IMR-90 (cell line): ENCODE data around the gene HOXB9. TPM values are rescaled to one million over a fixed set of nuclear protein-coding genes. Genes with fewer than 3 reads are reported as not detected.
A peak's percentile ranks its signal among the peaks of the same experiment; 100 is the strongest.

Experiments
- ATAC-seq: fragments of 200-7000 bp; cut with Tn5 transposase; 2 replicates; pipeline ENCODE4 v1.9.1; 2020; ENCODE audit warnings: low read depth, mild to moderate bottlenecking, moderate library complexity
- BruUV-seq: library from RNA; stranded (reverse); fragments of 400-500 nt; replicated peaks from 2 replicates; lab custom pipeline; 2021; lab: Mats Ljungman, UMichigan
- CTCF ChIA-PET: fragments of 300-600 bp; formaldehyde crosslinking; extraction: SDS; loops from one replicate; lab custom pipeline; 2021; ENCODE audit warnings: antibody characterized with exemption; lab: Yijun Ruan, JAX
- POLR2A ChIA-PET: fragments of 300-600 bp; sonication (Branson Sonifier 250); formaldehyde crosslinking; loops from one replicate; lab custom pipeline; 2022; ENCODE audit warnings: antibody characterized with exemption; ENCODE audit not compliant: unreplicated experiment; lab: Charles Lee
- DNase-seq: peaks from one replicate; pipeline ENCODE4 v3.0.0; 2013
- H2AFZ ChIP-seq: replicated peaks from 2 replicates; pipeline ENCODE3; 2013; ENCODE audit warnings: low read length, mild to moderate bottlenecking; ENCODE audit not compliant: poor library complexity
- H2AK5ac ChIP-seq: 2 replicates; pipeline ENCODE4 v1.6.1; 2013; ENCODE audit warnings: low read depth, low read length, inconsistent platforms
- H2AK9ac ChIP-seq: replicated peaks from 2 replicates; pipeline ENCODE3; 2013; ENCODE audit warnings: mild to moderate bottlenecking, low read depth, low read length, moderate library complexity; ENCODE audit not compliant: poor library complexity
- H2BK120ac ChIP-seq: 2 replicates; pipeline ENCODE4 v1.6.1; 2013; ENCODE audit warnings: low read depth, low read length, inconsistent platforms
- H2BK15ac ChIP-seq: 3 replicates; pipeline ENCODE4 v1.6.1; 2013; ENCODE audit warnings: low read depth, low read length, inconsistent platforms
- H2BK20ac ChIP-seq: 2 replicates; pipeline ENCODE4 v1.6.1; 2013; ENCODE audit warnings: low read depth, mild to moderate bottlenecking, inconsistent platforms, low read length, moderate library complexity
- H2BK5ac ChIP-seq: 2 replicates; pipeline ENCODE4 v1.6.1; 2013; ENCODE audit warnings: mild to moderate bottlenecking, low read depth, low read length, inconsistent platforms; ENCODE audit not compliant: poor library complexity, severe bottlenecking
- H3K14ac ChIP-seq: replicated peaks from 2 replicates; pipeline ENCODE4 v1.6.1; 2013; ENCODE audit warnings: low read depth, low read length, inconsistent platforms
- H3K18ac ChIP-seq: 2 replicates; pipeline ENCODE4 v1.6.1; 2013; ENCODE audit warnings: low read depth, low read length, control low read depth
- H3K23ac ChIP-seq: 2 replicates; pipeline ENCODE4 v1.6.1; 2013; ENCODE audit warnings: low read depth, low read length, inconsistent platforms
- H3K27ac ChIP-seq: 2 replicates; pipeline ENCODE4 v1.5.1; 2013; ENCODE audit warnings: mild to moderate bottlenecking, control low read depth, low read length; ENCODE audit not compliant: insufficient read depth
- H3K27me3 ChIP-seq: 2 replicates; pipeline ENCODE4 v1.6.1; 2013; ENCODE audit warnings: low read length; ENCODE audit not compliant: control insufficient read depth, insufficient read depth
- H3K36me3 ChIP-seq: 2 replicates; pipeline ENCODE4 v1.6.1; 2013; ENCODE audit warnings: low read length, mixed read lengths; ENCODE audit not compliant: control insufficient read depth, insufficient read depth
- H3K4ac ChIP-seq: 2 replicates; pipeline ENCODE4 v1.6.1; 2013; ENCODE audit warnings: low read depth, low read length, inconsistent platforms
- H3K4me1 ChIP-seq: 2 replicates; pipeline ENCODE4 v1.6.1; 2013; ENCODE audit warnings: low read length, mixed read lengths; ENCODE audit not compliant: control insufficient read depth, insufficient read depth
- H3K4me2 ChIP-seq: 2 replicates; pipeline ENCODE4 v1.6.1; 2013; ENCODE audit warnings: low read depth, mild to moderate bottlenecking, control low read depth, low read length, moderate library complexity
- H3K4me3 ChIP-seq: 2 replicates; pipeline ENCODE4 v1.5.1; 2013; ENCODE audit warnings: low read depth, mild to moderate bottlenecking, control low read depth, low read length, moderate library complexity; ENCODE audit not compliant: insufficient read depth
- H3K56ac ChIP-seq: 2 replicates; pipeline ENCODE4 v1.6.1; 2013; ENCODE audit warnings: low read length, inconsistent platforms; ENCODE audit not compliant: insufficient read depth; ENCODE audit errors: extremely low read depth
- H3K79me1 ChIP-seq, 2 experiments: 2 replicates each; pipeline ENCODE4 v1.6.1; 2013; ENCODE audit warnings: low read length in 2 of 2, inconsistent platforms in 1 of 2, low read depth in 1 of 2
- H3K9ac ChIP-seq: 2 replicates; pipeline ENCODE4 v1.6.1; 2013; ENCODE audit warnings: low read depth, low read length, control low read depth
- H3K9me1 ChIP-seq: 2 replicates; pipeline ENCODE4 v1.6.1; 2013; ENCODE audit warnings: low read length, inconsistent platforms; ENCODE audit not compliant: insufficient read depth
- H3K9me3 ChIP-seq: 2 replicates; pipeline ENCODE4 v1.6.1; 2013; ENCODE audit warnings: low read length; ENCODE audit not compliant: control insufficient read depth, insufficient read depth
- H4K20me1 ChIP-seq: 2 replicates; pipeline ENCODE4 v1.6.1; 2013; ENCODE audit warnings: low read length, inconsistent platforms; ENCODE audit not compliant: insufficient read depth
- H4K5ac ChIP-seq: 2 replicates; pipeline ENCODE4 v1.6.1; 2013; ENCODE audit warnings: mild to moderate bottlenecking, low read depth, low read length, control low read depth
- H4K8ac ChIP-seq, 2 experiments: 2 replicates each; pipeline ENCODE4 v1.6.1; 2013; ENCODE audit warnings: low read depth in 2 of 2, low read length in 2 of 2, control low read depth in 1 of 2, inconsistent platforms in 1 of 2
- H4K91ac ChIP-seq: 2 replicates; pipeline ENCODE4 v1.6.1; 2013; ENCODE audit warnings: low read depth, low read length, inconsistent platforms; ENCODE audit not compliant: insufficient read depth
- CEBPB ChIP-seq: IDR thresholded peaks from 2 replicates; pipeline ENCODE4 v1.6.1; 2012; ENCODE audit warnings: low read depth, low read length, improper control_type of control experiment
- FOS ChIP-seq: fragments of 150-350 bp; IDR thresholded peaks from 2 replicates; pipeline ENCODE4 v1.6.1; 2016; ENCODE audit warnings: low read depth, low read length
- WGBS, 2 experiments: methylation state at CpG; one replicate each; pipeline versions ENCODE4 v1.1.5 to v1.1.7; 2013; ENCODE audit warnings: missing lambda C conversion rate in 2 of 2; ENCODE audit not compliant: insufficient read length in 1 of 2; ENCODE audit errors: extremely low coverage in 2 of 2; 5-methylcytosine and 5-hydroxymethylcytosine counted together
- dilution Hi-C: fragments of 300-500 bp; cut with HindIII; formaldehyde crosslinking; loops from one replicate; pipeline ENCODE4 v1.14.3; 2018; ENCODE audit warnings: low sequenced_read_pairs; ENCODE audit not compliant: unreplicated experiment
- in situ Hi-C: fragments of 300-500 bp; cut with MboI; formaldehyde crosslinking; loops from 3 replicates; pipeline ENCODE4 v1.14.3; 2019; ENCODE audit warnings: low sequenced_read_pairs, inconsistent platforms, mixed read lengths
- intact Hi-C: fragments of 100-400 bp; cut with micrococcal nuclease; formaldehyde crosslinking; loops from 2 replicates; pipeline ENCODE4 v1.10.0; 2022
- microRNA-seq, 2 experiments: library from miRNA; stranded (forward) in 1 of 2; unstranded in 1 of 2; fragments of 10-50 nt in 1 of 2; fragments of <30 nt in 1 of 2; gene quantifications in 1 of 2; microRNA quantifications in 1 of 2; one replicate each; pipeline versions ENCODE3 to v1.1.0; 2013 to 2020; ENCODE audit not compliant: insufficient read depth in 1 of 2, insufficient read length in 1 of 2, unreplicated experiment in 1 of 2
- polyA plus RNA-seq, 3 experiments: library from polyadenylated mRNA; depleted of rRNA; stranded (reverse); fragments of >200 nt; gene quantifications; 2 replicates each; pipeline ENCODE4 v1.2.3, GENCODE V29; 2012; ENCODE audit warnings: low replicate concordance in 1 of 3
- small RNA-seq, 5 experiments: library from RNA; depleted of rRNA; stranded (forward); fragments of <200 nt; gene quantifications; one replicate each; pipeline ENCODE3, GENCODE V24; 2012
- total RNA-seq: library from RNA; depleted of rRNA; stranded (reverse); fragments of >200 nt; gene quantifications from 2 replicates; pipeline ENCODE4 v1.2.3, GENCODE V29; 2012; rRNA removed

Gene HOXB9
- total and polyA plus RNA-seq, 2 of the 4 experiments (the other 2 are of a cell fraction): 0.05 TPM; not detected in 1

- H2AK9ac ChIP-seq: peak overlapping the region; percentile 90
- H3K27ac ChIP-seq: peak overlapping the region; percentile 99
- H3K56ac ChIP-seq: peak overlapping the region; percentile 96
- H3K9ac ChIP-seq: peak overlapping the region; percentile 96
- peak overlapping the region; percentile 96 for H4K5ac ChIP-seq
- H3K9me1 ChIP-seq: peaks cover 6% of the 10 kb centered on the region
- H2AK5ac ChIP-seq: peak overlapping the region; percentile 97
- no peak overlapping the region for H2AFZ ChIP-seq
- in situ Hi-C loops: no loop called here
- peak overlapping the region; percentile 83 for H3K4me2 ChIP-seq
- no TSS peak for BruUV-seq
- peaks cover 0 to 2% of the 10 kb centered on the region in 2 experiments; a peak in 1 of 4 replicates for H3K79me1 ChIP-seq
- ATAC-seq (no peak), DNase-seq (no peak)
- peak overlapping the region; percentile 99 for H2BK5ac ChIP-seq
- H3K4me3 ChIP-seq: peak overlapping the region; percentile 45
- WGBS, 2 experiments: no CpG with 5 or more reads among the region's 1 CpG
- peak overlapping the region; percentile 95 for H4K91ac ChIP-seq
- peak overlapping the region; percentile 78 for H2BK120ac ChIP-seq
- peak overlapping the region; percentile 77 to 97 for H4K8ac ChIP-seq
- dilution Hi-C loops: no loop called here
- peak overlapping the region; percentile 75 for H2BK15ac ChIP-seq
- peak overlapping the region; percentile 73 for H3K18ac ChIP-seq
- H3K23ac ChIP-seq: peak overlapping the region; percentile 100
- H3K14ac ChIP-seq: peak overlapping the region; percentile 98
- ChIA-PET POLR2A (interaction anchor here (0.6 kb wide), 1 partner anchor 31 kb away, joined by 5 read pairs; no protein-coding TSS in a partner anchor), CTCF (no interaction called here)
- H2BK20ac ChIP-seq: peak overlapping the region; percentile 90
- TF ChIP-seq FOS (no peak), CEBPB (peak; percentile 11; the same call in 1 of the 2 replicates)
- H3K27me3 ChIP-seq: no peaks in the 10 kb centered on the region
- H3K9me3 ChIP-seq: no peaks in the 10 kb centered on the region
- peaks cover 8% of the 10 kb centered on the region for H4K20me1 ChIP-seq
- peak overlapping the region; percentile 97 for H3K4ac ChIP-seq
- intact Hi-C loops: loop anchor here (2.0 kb wide), 1 partner anchor 21 kb away; the partner anchor contains the start of gene HOXB5
- peaks cover 34% of the 10 kb centered on the region for H3K4me1 ChIP-seq
- peaks cover 57% of the 10 kb centered on the region for H3K36me3 ChIP-seq
Measured at GRCh38 chr17:48571826-48572417, 54.2 kb downstream of the HOXB9 start.

Small RNA genes within 50 kb of the gene (microRNA-seq; reads per million reads assigned to microRNA genes)
- 0 to 2.2 reads per million in 2 experiments for gene MIR196A1

Small RNA genes within 50 kb of the gene (small RNA-seq; reads per million reads assigned to genes)
- gene MIR196A1: 0 reads per million in 5 experiments

Other genes with a start within 250 kb of the HOXB9 start
- gene SKAP1, start 196.1 kb downstream of the HOXB9 start, total RNA-seq: not detected in 2 replicates
- not detected in 2 replicates for gene SKAP1, start 196.1 kb downstream of the HOXB9 start, polyA plus RNA-seq (2012; rRNA removed)
- gene HOXB1, start 95.3 kb downstream of the HOXB9 start, total RNA-seq: not detected in 2 replicates
- gene HOXB1, start 95.3 kb downstream of the HOXB9 start, polyA plus RNA-seq (2012; rRNA removed): not detected in 2 replicates
- gene HOXB2, start 81.2 kb downstream of the HOXB9 start, total RNA-seq: 2.7 and 3.1 TPM in 2 replicates
- 29.9 and 33.8 TPM in 2 replicates for gene HOXB2, start 81.2 kb downstream of the HOXB9 start, polyA plus RNA-seq (2012; rRNA removed)
- gene HOXB4, start 48.0 kb downstream of the HOXB9 start, total RNA-seq: 1.9 and 2.0 TPM in 2 replicates
- gene HOXB4, start 48.0 kb downstream of the HOXB9 start, polyA plus RNA-seq (2012; rRNA removed): 7.8 and 8.5 TPM in 2 replicates
- gene HOXB3, start 36.1 kb downstream of the HOXB9 start, total RNA-seq: 6.3 and 8.6 TPM in 2 replicates
- gene HOXB3, start 36.1 kb downstream of the HOXB9 start, polyA plus RNA-seq (2012; rRNA removed): 59.6 and 76.4 TPM in 2 replicates
- gene HOXB5, start 32.6 kb downstream of the HOXB9 start, total RNA-seq: 0.54 and 0.56 TPM in 2 replicates
- 18.0 and 18.1 TPM in 2 replicates for gene HOXB5, start 32.6 kb downstream of the HOXB9 start, polyA plus RNA-seq (2012; rRNA removed)
- 11.1 and 11.9 TPM in 2 replicates for gene HOXB6, start 21.4 kb downstream of the HOXB9 start, total RNA-seq
- 42.2 and 48.1 TPM in 2 replicates for gene HOXB6, start 21.4 kb downstream of the HOXB9 start, polyA plus RNA-seq (2012; rRNA removed)
- 1.8 and 3.3 TPM in 2 replicates for gene HOXB7, start 15.3 kb downstream of the HOXB9 start, total RNA-seq
- 6.7 and 7.5 TPM in 2 replicates for gene HOXB7, start 15.3 kb downstream of the HOXB9 start, polyA plus RNA-seq (2012; rRNA removed)
- gene HOXB8, start 11.1 kb downstream of the HOXB9 start, total RNA-seq: 0.54 and 0.56 TPM in 2 replicates
- gene HOXB8, start 11.1 kb downstream of the HOXB9 start, polyA plus RNA-seq (2012; rRNA removed): 5.3 and 6.2 TPM in 2 replicates
- not detected in 2 replicates for gene PRAC1, start 96.2 kb upstream of the HOXB9 start, total RNA-seq
- gene PRAC1, start 96.2 kb upstream of the HOXB9 start, polyA plus RNA-seq (2012; rRNA removed): not detected in 2 replicates
- not detected in 2 replicates for gene PRAC2, start 96.8 kb upstream of the HOXB9 start, total RNA-seq
- gene PRAC2, start 96.8 kb upstream of the HOXB9 start, polyA plus RNA-seq (2012; rRNA removed): not detected in 2 replicates
- gene HOXB13, start 102.4 kb upstream of the HOXB9 start, total RNA-seq: not detected in 2 replicates
- not detected in 2 replicates for gene HOXB13, start 102.4 kb upstream of the HOXB9 start, polyA plus RNA-seq (2012; rRNA removed)
- not detected in 2 replicates for gene TTLL6, start 190.9 kb upstream of the HOXB9 start, total RNA-seq
- gene TTLL6, start 190.9 kb upstream of the HOXB9 start, polyA plus RNA-seq (2012; rRNA removed): not detected in 2 replicates
- gene CALCOCO2, start 204.7 kb upstream of the HOXB9 start, total RNA-seq: 32.2 and 53.4 TPM in 2 replicates
- 31.1 and 35.9 TPM in 2 replicates for gene CALCOCO2, start 204.7 kb upstream of the HOXB9 start, polyA plus RNA-seq (2012; rRNA removed)